Left cardiac atrium (tissue), 4 donors: ENCODE data around the gene CLDN10. TPM values are rescaled to one million over a fixed set of nuclear protein-coding genes. Genes with fewer than 3 reads are reported as not detected.
"Not testable (repeated sequence)": the region's sequence is repeated elsewhere in the genome, so short reads cannot be mapped to it uniquely, and the experiment has no call there.

ENCODE experiments used
- ATAC-seq, 2 donors: fragments of 200-7000 bp; cut with Tn5 transposase; one replicate each; pipeline ENCODE4 v1.9.1; 2020; ENCODE audit warnings: mild to moderate bottlenecking in 2 of 2, moderate library complexity in 2 of 2
- DNase-seq: peaks from one replicate; pipeline ENCODE4 v3.0.0-alpha.2; 2020
- intact Hi-C, 2 donors: fragments of 100-400 bp; cut with DNase I; formaldehyde crosslinking; loops; one replicate each; pipeline versions ENCODE4 v1.14.1 to v1.15.1; 2022 to 2023
- long read RNA-seq: library from polyadenylated mRNA; unstranded; transcript quantifications from one replicate; pipeline ENCODE4 v2.0.0, GENCODE V29; 2021
- total RNA-seq, 2 donors: library from RNA; stranded (reverse); fragmentation: NEBNext Ultra II Directional; extraction: Animal tissue kit (Norgen Biotek cat#: 25700); gene quantifications; one replicate each; pipeline ENCODE4 v1.2.1, GENCODE V29; 2021
- donor health status: DM: no; HTN: yes; CAD: no.
- donor health status: DM: no; HTN: yes; CAD: no; lungs with severe emphysema.
- donor health status: DM: yes; HTN: yes; CAD: no.
- donor health status: Dilated cardiomyopathy.

The CLDN10 gene
- total RNA-seq, result not detected
- long read RNA-seq, result 0 reads

- DNase-seq (no peak), ATAC-seq (peak; percentile 26 to 28)
- intact Hi-C loops, result no loop called here
Observed at GRCh38 chr13:95552539-95553441, at the start of gene CLDN10. CLDN10 (plus strand) TSS chr13:95552720; CDS start chr13:95552754, 34 bp downstream.

GRCh38 chr13:95503662-95504061 lies 48.9 kb upstream of the CLDN10 start:
- no peak for ATAC-seq
- intact Hi-C loops, result no loop called here
- no peak for DNase-seq

GRCh38 chr13:95505265-95505664 lies 47.3 kb upstream of the CLDN10 start:
- ATAC-seq, result peak; percentile 47
- intact Hi-C loops, result no loop called here
- DNase-seq, result no peak

- DNase-seq (no peak), ATAC-seq (no peak)
- intact Hi-C loops, result no loop called here
Observed at GRCh38 chr13:95505986-95506385, 46.5 kb upstream of the CLDN10 start.

- DNase-seq (no peak), ATAC-seq (no peak)
- intact Hi-C loops, result no loop called here
Observed at GRCh38 chr13:95507991-95508390, 44.5 kb upstream of the CLDN10 start.

- DNase-seq (no peak), ATAC-seq (no peak)
- intact Hi-C loops, result no loop called here
Observed at GRCh38 chr13:95508996-95509395, 43.5 kb upstream of the CLDN10 start.

GRCh38 chr13:95509521-95510310 lies 42.8 kb upstream of the CLDN10 start:
- DNase-seq (no peak), ATAC-seq (peak in 1 of 2 donors; percentile 44)
- intact Hi-C loops, result no loop called here

GRCh38 chr13:95510950-95511349 lies 41.6 kb upstream of the CLDN10 start:
- ATAC-seq, result no peak
- intact Hi-C loops, result no loop called here
- DNase-seq, result no peak

GRCh38 chr13:95512424-95512823 lies 40.1 kb upstream of the CLDN10 start:
- ATAC-seq (no peak), DNase-seq (no peak)
- intact Hi-C loops, result no loop called here

- DNase-seq (no peak), ATAC-seq (no peak)
- intact Hi-C loops, result no loop called here
Observed at GRCh38 chr13:95512957-95513356, 39.6 kb upstream of the CLDN10 start.

- ATAC-seq, intact Hi-C loops, DNase-seq: not testable (repeated sequence)
Observed at GRCh38 chr13:95515606-95516005, 36.9 kb upstream of the CLDN10 start.

GRCh38 chr13:95516021-95516420 lies 36.5 kb upstream of the CLDN10 start:
- intact Hi-C loops, result no loop called here
- ATAC-seq (no peak), DNase-seq (no peak)

- intact Hi-C loops, result no loop called here
Observed at GRCh38 chr13:95516492-95516891, 36.0 kb upstream of the CLDN10 start.

GRCh38 chr13:95523598-95523997 lies 28.9 kb upstream of the CLDN10 start:
- intact Hi-C loops, result no loop called here
- DNase-seq (no peak), ATAC-seq (no peak)

More at GRCh38 chr13:95516492-95516891, 36.0 kb upstream of the CLDN10 start:
- ATAC-seq (no peak), DNase-seq (no peak)

GRCh38 chr13:95524264-95524901 lies 28.1 kb upstream of the CLDN10 start:
- no peak for DNase-seq
- no peak for ATAC-seq

GRCh38 chr13:95527955-95528354 lies 24.6 kb upstream of the CLDN10 start:
- ATAC-seq, result no peak
- intact Hi-C loops, result no loop called here

More at GRCh38 chr13:95524264-95524901, 28.1 kb upstream of the CLDN10 start:
- intact Hi-C loops, result no loop called here

GRCh38 chr13:95530178-95530577 lies 22.3 kb upstream of the CLDN10 start:
- DNase-seq (no peak), ATAC-seq (no peak)
- intact Hi-C loops, result loop anchor here in 1 of 2 donors (10.0 kb wide), 1 partner anchor 135 kb away; no protein-coding TSS in a partner anchor

More at GRCh38 chr13:95527955-95528354, 24.6 kb upstream of the CLDN10 start:
- DNase-seq, result no peak

GRCh38 chr13:95533545-95534160 lies 18.9 kb upstream of the CLDN10 start:
- intact Hi-C loops, result loop anchor here in 1 of 2 donors (10.0 kb wide), 1 partner anchor 131 kb away; no protein-coding TSS in a partner anchor
- ATAC-seq (no peak), DNase-seq (no peak)

- DNase-seq (no peak), ATAC-seq (peak in 1 of 2 donors; percentile 96)
- intact Hi-C loops, result loop anchor here in 1 of 2 donors (5.0 to 10.0 kb wide), 2 partner anchors 130 to 297 kb away; no protein-coding TSS in a partner anchor
Observed at GRCh38 chr13:95535243-95535642, 17.3 kb upstream of the CLDN10 start.
